ENCODE data around the gene ZNF207.

DNA sequence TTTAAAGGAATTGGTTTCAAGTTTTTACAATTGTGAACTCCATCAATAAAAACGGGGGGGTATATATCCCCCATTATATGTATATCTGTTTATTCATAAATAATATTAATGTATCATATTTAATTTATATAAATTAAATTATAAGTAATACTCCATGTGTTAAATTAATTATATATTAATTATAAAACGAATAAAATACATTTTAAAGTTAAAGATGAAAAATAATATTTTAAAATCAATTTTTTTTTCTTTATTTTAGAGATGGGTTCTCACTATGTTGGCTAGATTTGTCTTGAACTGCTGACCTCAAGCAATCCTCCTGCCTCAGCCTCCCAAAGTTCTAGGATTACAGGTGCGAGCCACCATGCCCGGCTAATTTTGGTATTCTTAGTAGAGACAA is 76.9 kb downstream of the ZNF207 start:
- TF ChIP-seq, protein P1, sequence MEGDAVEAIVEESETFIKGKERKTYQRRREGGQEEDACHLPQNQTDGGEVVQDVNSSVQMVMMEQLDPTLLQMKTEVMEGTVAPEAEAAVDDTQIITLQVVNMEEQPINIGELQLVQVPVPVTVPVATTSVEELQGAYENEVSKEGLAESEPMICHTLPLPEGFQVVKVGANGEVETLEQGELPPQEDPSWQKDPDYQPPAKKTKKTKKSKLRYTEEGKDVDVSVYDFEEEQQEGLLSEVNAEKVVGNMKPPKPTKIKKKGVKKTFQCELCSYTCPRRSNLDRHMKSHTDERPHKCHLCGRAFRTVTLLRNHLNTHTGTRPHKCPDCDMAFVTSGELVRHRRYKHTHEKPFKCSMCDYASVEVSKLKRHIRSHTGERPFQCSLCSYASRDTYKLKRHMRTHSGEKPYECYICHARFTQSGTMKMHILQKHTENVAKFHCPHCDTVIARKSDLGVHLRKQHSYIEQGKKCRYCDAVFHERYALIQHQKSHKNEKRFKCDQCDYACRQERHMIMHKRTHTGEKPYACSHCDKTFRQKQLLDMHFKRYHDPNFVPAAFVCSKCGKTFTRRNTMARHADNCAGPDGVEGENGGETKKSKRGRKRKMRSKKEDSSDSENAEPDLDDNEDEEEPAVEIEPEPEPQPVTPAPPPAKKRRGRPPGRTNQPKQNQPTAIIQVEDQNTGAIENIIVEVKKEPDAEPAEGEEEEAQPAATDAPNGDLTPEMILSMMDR (IDR thresholded peaks at IDR 0.05), result no peak
- TF ChIP-seq POLR2AphosphoS5 (IDR thresholded peaks at IDR 0.05), result no peak
- TF ChIP-seq EP300 (IDR thresholded peaks at IDR 0.05), result no peak
- TF ChIP-seq POLR2A (IDR thresholded peaks at IDR 0.05), result no peak

Data from gastroesophageal sphincter (tissue), 3 donors.